Common myeloid progenitor, CD34-positive (primary cell): ENCODE results near the gene AHSA1.

Experiments used
- CTCF ChIA-PET: fragments of 350-600 bp; sonication (Branson Sonifier 250); formaldehyde crosslinking; loops from one replicate; lab custom pipeline; 2021; ENCODE audit warnings: antibody characterized with exemption; lab: Charles Lee
- POLR2A ChIA-PET: fragments of 350-600 bp; sonication (Branson Sonifier 250); formaldehyde crosslinking; loops from one replicate; lab custom pipeline; 2021; ENCODE audit warnings: antibody characterized with exemption; lab: Charles Lee
- DNase-seq, 3 donors: peaks; one replicate each; pipeline versions ENCODE4 v3.0.0 to v3.0.0-alpha.2; 2013
- H3K27ac ChIP-seq, 2 experiments: 1 replicate in 1 of 2; 2 replicates in 1 of 2; pipeline ENCODE4 v1.7.0; 2013; ENCODE audit warnings: inconsistent platforms in 2 of 2, low read length in 2 of 2, mild to moderate bottlenecking in 2 of 2, low read depth in 1 of 2, moderate library complexity in 1 of 2; ENCODE audit not compliant: severe bottlenecking in 2 of 2, insufficient read depth in 1 of 2, poor library complexity in 1 of 2
- H3K27me3 ChIP-seq, 5 experiments: replicated peaks in 2 of 5; 1 replicate in 3 of 5; 2 replicates in 2 of 5; pipeline versions ENCODE4 v1.6.1 to v1.7.0; 2013; ENCODE audit warnings: low read length in 4 of 5, mild to moderate bottlenecking in 2 of 5, moderate library complexity in 2 of 5, inconsistent platforms in 1 of 5; ENCODE audit not compliant: insufficient read depth in 5 of 5, control insufficient read depth in 4 of 5
- H3K36me3 ChIP-seq, 4 experiments: 1 replicate in 2 of 4; 2 replicates in 2 of 4; pipeline versions ENCODE4 v1.6.1 to v1.7.0; 2013; ENCODE audit warnings: low read length in 3 of 4, control low read depth in 1 of 4, mild to moderate bottlenecking in 1 of 4; ENCODE audit not compliant: control insufficient read depth in 4 of 4, insufficient read depth in 4 of 4
- H3K4me1 ChIP-seq, 4 experiments: 1 replicate in 3 of 4; 2 replicates in 1 of 4; pipeline versions ENCODE4 v1.6.1 to v1.7.1; 2013; ENCODE audit warnings: low read length in 3 of 4, mild to moderate bottlenecking in 3 of 4, control low read depth in 1 of 4, inconsistent platforms in 1 of 4, moderate library complexity in 1 of 4; ENCODE audit not compliant: control insufficient read depth in 4 of 4, insufficient read depth in 4 of 4; ENCODE audit errors: control extremely low read depth in 1 of 4
- H3K4me3 ChIP-seq, 7 experiments: 1 replicate in 4 of 7; 2 replicates in 3 of 7; pipeline versions ENCODE4 v1.5.1 to v1.7.0; 2013; ENCODE audit warnings: mild to moderate bottlenecking in 7 of 7, low read length in 6 of 7, moderate library complexity in 6 of 7, inconsistent platforms in 2 of 7, low read depth in 2 of 7, control low read depth in 1 of 7; ENCODE audit not compliant: insufficient read depth in 4 of 7, control insufficient read depth in 1 of 7; ENCODE audit errors: extremely low read depth in 1 of 7
- H3K9me3 ChIP-seq, 5 experiments: 1 replicate in 4 of 5; 2 replicates in 1 of 5; pipeline versions ENCODE4 v1.6.1 to v1.7.1; 2013; ENCODE audit warnings: low read length in 4 of 5, mild to moderate bottlenecking in 2 of 5, inconsistent platforms in 1 of 5, low read depth in 1 of 5, moderate library complexity in 1 of 5; ENCODE audit not compliant: control insufficient read depth in 4 of 5, insufficient read depth in 2 of 5; ENCODE audit errors: control extremely low read depth in 1 of 5
- WGBS: methylation state at CpG from one replicate; pipeline ENCODE4 v1.1.5; 2013; ENCODE audit not compliant: insufficient coverage; 5-methylcytosine and 5-hydroxymethylcytosine counted together

AHSA1 gene

DNA sequence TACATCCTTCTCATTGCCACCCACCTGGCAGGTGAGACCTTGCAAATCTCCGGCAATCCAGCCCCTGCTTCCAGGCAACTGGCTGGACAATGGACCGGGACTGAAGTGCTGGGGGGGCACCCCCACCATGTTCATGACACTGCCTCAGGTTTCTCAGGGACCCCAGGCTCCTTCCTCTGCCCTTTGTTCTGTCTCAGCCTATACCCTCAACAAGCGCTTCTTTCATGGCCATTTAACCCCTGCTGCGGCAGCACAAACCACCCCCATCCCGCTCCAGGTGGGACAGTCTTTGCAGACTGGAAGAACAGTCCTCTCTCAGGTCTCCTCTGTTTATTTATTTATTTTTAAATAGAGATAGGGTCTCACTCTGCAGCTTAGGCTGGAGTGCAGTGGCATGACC is 33.2 kb downstream of the AHSA1 start:
- 100% methylated on average over 4 of the region's 5 CpGs for WGBS
- Histone ChIP-seq H3K4me1 (no peaks in the 10 kb centered on the region), H3K36me3 (no peaks in the 10 kb centered on the region), H3K27me3 (no peaks in the 10 kb centered on the region), H3K9me3 (no peaks in the 10 kb centered on the region), H3K4me3 (no peak overlapping the region), H3K27ac (no peak overlapping the region)
- DNase-seq, result no peak
- ChIA-PET CTCF (no interaction called here), POLR2A (no interaction called here)

DNA sequence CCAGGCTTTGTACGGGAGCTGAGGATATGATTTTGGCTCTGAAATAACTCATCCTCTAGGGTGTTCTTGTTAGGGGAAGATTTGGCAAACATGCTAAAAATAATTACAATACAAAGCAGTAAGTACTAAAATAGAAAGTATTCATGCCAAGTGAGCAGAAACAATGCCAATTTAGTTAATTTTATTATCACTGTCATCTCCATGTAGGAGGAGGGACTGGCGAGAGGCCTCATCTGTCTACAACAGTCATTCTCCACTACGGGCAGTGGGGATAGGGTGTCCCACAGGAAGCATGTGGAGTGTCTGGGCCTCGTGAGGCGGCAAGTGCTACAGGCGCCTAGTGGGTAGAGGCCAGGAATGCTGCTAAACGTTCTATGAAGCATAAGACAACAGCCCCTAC is 37.4 kb downstream of the AHSA1 start:
- CTCF ChIA-PET, result interaction anchor here (1.2 to 1.4 kb wide), 2 partner anchors 11 to 16 kb away, joined by 3 to 4 read pairs; no protein-coding TSS in a partner anchor
- no peak overlapping the region for H3K4me3 ChIP-seq
- no peaks in the 10 kb centered on the region for H3K36me3 ChIP-seq
- WGBS, result 100% methylated on average over 1 of the region's 7 CpGs
- H3K27ac ChIP-seq, result no peak overlapping the region
- peaks cover 0 to 16% (median 16%) of the 10 kb centered on the region in 4 experiments for H3K4me1 ChIP-seq
- H3K9me3 ChIP-seq, result no peaks in the 10 kb centered on the region
- POLR2A ChIA-PET, result no interaction called here
- no peak for DNase-seq
- peaks cover 0 to 35% (median 8%) of the 10 kb centered on the region in 5 experiments for H3K27me3 ChIP-seq

DNA sequence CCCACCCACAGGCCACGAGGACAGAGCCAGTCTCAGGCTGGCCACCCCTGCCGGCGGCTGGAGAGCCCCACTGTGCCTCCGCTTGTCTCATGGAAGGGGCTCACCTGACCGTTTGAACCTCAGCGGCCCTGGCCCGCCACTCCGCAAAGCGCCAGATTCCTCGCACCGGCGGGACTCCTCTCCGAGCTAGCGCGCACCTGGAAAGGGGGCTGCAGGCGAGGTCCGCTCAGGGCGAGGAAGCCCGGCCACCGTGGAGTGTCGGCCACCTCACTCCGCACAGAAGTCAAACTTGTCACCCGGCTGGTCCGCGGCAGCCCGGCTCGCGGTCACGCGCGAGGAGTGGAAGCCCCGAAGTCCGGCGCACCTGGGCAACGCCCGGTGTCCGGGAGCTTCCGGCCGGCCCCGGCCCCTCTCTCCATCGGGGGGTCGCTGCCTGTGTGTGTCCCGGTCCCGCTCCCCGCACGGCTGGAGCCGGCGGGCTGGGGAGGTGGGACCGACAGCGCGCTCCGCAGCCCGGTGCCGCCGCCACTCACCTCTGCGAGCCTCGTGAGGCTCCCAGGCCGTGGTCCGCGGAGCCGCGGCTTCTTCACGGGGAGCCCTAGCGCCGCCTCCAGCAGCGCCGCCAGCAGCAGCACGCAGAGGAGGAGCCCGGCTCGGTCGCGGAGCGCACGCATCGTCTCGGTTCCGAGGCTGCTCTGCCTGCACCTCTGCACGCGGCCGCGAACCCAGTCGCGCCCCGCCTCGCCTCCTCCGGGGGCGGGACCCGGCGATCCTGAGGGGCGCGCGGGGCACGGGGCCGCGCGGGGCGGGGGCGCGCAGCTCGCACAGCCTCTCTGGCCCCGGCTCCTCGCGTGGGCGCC is 40.5 kb downstream of the AHSA1 start, which contains the start of gene ISM2:
Gene ISM2 (minus strand): TSS at position 697 of the 860 bp plus-strand sequence. CDS start 23 bp downstream, at position 674.
- Histone ChIP-seq H3K27ac (no peak within 1 kb of the TSS), H3K27me3 (peaks cover 0 to 43% (median 9%) of the 10 kb centered on the region in 5 experiments), H3K4me3 (peak within 1 kb of the TSS; percentile 43 to 72 (median 62)), H3K36me3 (no peaks in the 10 kb centered on the region), H3K9me3 (peaks cover 0 to 4% (median 0%) of the 10 kb centered on the region in 5 experiments), H3K4me1 (peaks cover 0 to 16% (median 16%) of the 10 kb centered on the region in 4 experiments)
- ChIA-PET CTCF (no interaction called here), POLR2A (no interaction called here)
- WGBS, result 4% methylated on average over 69 of the region's 104 CpGs
- DNase-seq, result peak; percentile 40 to 75 (median 73)

GRCh38 chr14:77498984-77499527 is 41.2 kb downstream of the AHSA1 start:
- Histone ChIP-seq H3K4me1 (peaks cover 0 to 16% (median 16%) of the 10 kb centered on the region in 4 experiments), H3K27ac (no peak overlapping the region), H3K36me3 (no peaks in the 10 kb centered on the region), H3K4me3 (peak overlapping the region; percentile 26 to 72 (median 62)), H3K9me3 (peaks cover 0 to 4% (median 0%) of the 10 kb centered on the region in 5 experiments), H3K27me3 (peaks cover 0 to 43% (median 9%) of the 10 kb centered on the region in 5 experiments)
- peak in 2 of 3 donors; percentile 17 to 34 for DNase-seq
- ChIA-PET CTCF (no interaction called here), POLR2A (no interaction called here)
- WGBS, result 2% methylated on average over 49 of the region's 53 CpGs

GRCh38 chr14:77502109-77502782 is 44.4 kb downstream of the AHSA1 start:
- WGBS, result 86% methylated on average over 4 of the region's 11 CpGs
- peaks cover 0 to 16% (median 16%) of the 10 kb centered on the region in 4 experiments for H3K4me1 ChIP-seq
- no peak for DNase-seq
- H3K27ac ChIP-seq, result no peak overlapping the region
- CTCF ChIA-PET, result interaction anchor here (1.3 kb wide), 1 partner anchor 10 kb away, joined by 3 read pairs; no protein-coding TSS in a partner anchor
- POLR2A ChIA-PET, result no interaction called here
- H3K36me3 ChIP-seq, result peaks cover 0 to 15% (median 7%) of the 10 kb centered on the region in 4 experiments
- H3K9me3 ChIP-seq, result peaks cover 0 to 4% (median 0%) of the 10 kb centered on the region in 5 experiments
- peaks cover 0 to 37% (median 9%) of the 10 kb centered on the region in 5 experiments for H3K27me3 ChIP-seq
- no peak overlapping the region for H3K4me3 ChIP-seq

- WGBS, result no CpG with 5 or more reads among the region's 5 CpGs
- POLR2A ChIA-PET, result no interaction called here
Measured at GRCh38 chr14:77503138-77503537, 45.2 kb downstream of the AHSA1 start.

More at GRCh38 chr14:77503138-77503537, 45.2 kb downstream of the AHSA1 start:
- no peak overlapping the region for H3K4me3 ChIP-seq
- peaks cover 0 to 4% (median 0%) of the 10 kb centered on the region in 5 experiments for H3K9me3 ChIP-seq
- no peak for DNase-seq
- CTCF ChIA-PET, result interaction anchor here (1.3 kb wide), 1 partner anchor 10 kb away, joined by 3 read pairs; no protein-coding TSS in a partner anchor
- peaks cover 4 to 23% (median 11%) of the 10 kb centered on the region in 4 experiments for H3K36me3 ChIP-seq
- no peak overlapping the region for H3K27ac ChIP-seq
- H3K4me1 ChIP-seq, result peaks cover 0 to 12% (median 11%) of the 10 kb centered on the region in 4 experiments
- peaks cover 0 to 30% (median 5%) of the 10 kb centered on the region in 5 experiments for H3K27me3 ChIP-seq
